GM12865 (cell line): Measurements from ENCODE around the gene ARHGEF19.
A peak's percentile ranks its signal among the peaks of the same experiment; 100 is the strongest.
"Not testable (repeated sequence)": the region's sequence is repeated elsewhere in the genome, so short reads cannot be mapped to it uniquely, and the experiment has no call there.

Experiments used
- DNase-seq: peaks from one replicate; pipeline ENCODE4 v3.0.0; 2010; ENCODE audit warnings: low read depth
- H3K4me3 ChIP-seq: 2 replicates; pipeline ENCODE4 v1.5.1; 2011; ENCODE audit warnings: mild to moderate bottlenecking, low read depth, low read length, control low read depth
- TF ChIP-seq, protein P1 (sequence below): IDR thresholded peaks from 2 replicates; pipeline ENCODE4 v1.5.1; 2011; ENCODE audit warnings: low read length, control low read depth, low read depth, inconsistent platforms; ENCODE audit not compliant: insufficient read depth; ENCODE audit errors: missing control alignments

Gene ARHGEF19

GRCh38 chr1:16173447-16174260 lies 38.8 kb downstream of the ARHGEF19 start:
- no peak overlapping the region for H3K4me3 ChIP-seq
- DNase-seq, result no peak

GRCh38 chr1:16172964-16173446 lies 39.4 kb downstream of the ARHGEF19 start:
- DNase-seq, result no peak
- H3K4me3 ChIP-seq, result no peak overlapping the region
- TF ChIP-seq, protein P1, sequence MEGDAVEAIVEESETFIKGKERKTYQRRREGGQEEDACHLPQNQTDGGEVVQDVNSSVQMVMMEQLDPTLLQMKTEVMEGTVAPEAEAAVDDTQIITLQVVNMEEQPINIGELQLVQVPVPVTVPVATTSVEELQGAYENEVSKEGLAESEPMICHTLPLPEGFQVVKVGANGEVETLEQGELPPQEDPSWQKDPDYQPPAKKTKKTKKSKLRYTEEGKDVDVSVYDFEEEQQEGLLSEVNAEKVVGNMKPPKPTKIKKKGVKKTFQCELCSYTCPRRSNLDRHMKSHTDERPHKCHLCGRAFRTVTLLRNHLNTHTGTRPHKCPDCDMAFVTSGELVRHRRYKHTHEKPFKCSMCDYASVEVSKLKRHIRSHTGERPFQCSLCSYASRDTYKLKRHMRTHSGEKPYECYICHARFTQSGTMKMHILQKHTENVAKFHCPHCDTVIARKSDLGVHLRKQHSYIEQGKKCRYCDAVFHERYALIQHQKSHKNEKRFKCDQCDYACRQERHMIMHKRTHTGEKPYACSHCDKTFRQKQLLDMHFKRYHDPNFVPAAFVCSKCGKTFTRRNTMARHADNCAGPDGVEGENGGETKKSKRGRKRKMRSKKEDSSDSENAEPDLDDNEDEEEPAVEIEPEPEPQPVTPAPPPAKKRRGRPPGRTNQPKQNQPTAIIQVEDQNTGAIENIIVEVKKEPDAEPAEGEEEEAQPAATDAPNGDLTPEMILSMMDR, result no peak

More at GRCh38 chr1:16173447-16174260, 38.8 kb downstream of the ARHGEF19 start:
- TF ChIP-seq, protein P1, result no peak

DNA sequence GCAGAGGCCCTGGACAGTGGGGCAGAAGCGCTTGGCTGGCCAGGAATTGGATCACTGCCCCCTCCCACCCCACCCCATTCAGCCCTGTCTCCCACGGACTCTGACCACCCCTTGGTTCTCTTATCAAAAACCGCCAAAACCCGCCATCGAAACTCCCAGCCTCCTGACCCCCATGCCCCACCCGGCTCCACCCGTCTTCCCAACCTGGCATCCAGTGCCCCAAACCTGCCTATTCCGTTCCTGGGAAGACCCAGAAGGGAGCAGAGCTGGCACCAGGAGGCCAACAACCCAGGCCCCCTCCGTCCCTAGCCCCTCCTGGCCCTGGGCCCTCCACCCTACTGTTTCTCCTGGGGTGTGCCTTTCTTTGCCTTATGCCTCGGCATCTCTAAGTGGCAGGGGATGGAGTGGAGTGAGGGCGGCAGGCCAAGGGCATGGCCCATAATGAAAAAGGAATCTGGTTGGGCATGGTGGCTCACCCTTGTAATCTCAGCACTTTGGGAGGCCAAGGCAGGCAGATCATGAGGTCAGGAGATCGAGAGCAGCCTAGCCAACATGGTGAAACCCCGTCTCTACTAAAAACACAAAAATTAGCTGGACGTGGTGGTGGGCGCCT lies 40.1 kb downstream of the ARHGEF19 start:
- no peak overlapping the region for H3K4me3 ChIP-seq
- no peak for DNase-seq
- TF ChIP-seq, protein P1, result no peak

DNA sequence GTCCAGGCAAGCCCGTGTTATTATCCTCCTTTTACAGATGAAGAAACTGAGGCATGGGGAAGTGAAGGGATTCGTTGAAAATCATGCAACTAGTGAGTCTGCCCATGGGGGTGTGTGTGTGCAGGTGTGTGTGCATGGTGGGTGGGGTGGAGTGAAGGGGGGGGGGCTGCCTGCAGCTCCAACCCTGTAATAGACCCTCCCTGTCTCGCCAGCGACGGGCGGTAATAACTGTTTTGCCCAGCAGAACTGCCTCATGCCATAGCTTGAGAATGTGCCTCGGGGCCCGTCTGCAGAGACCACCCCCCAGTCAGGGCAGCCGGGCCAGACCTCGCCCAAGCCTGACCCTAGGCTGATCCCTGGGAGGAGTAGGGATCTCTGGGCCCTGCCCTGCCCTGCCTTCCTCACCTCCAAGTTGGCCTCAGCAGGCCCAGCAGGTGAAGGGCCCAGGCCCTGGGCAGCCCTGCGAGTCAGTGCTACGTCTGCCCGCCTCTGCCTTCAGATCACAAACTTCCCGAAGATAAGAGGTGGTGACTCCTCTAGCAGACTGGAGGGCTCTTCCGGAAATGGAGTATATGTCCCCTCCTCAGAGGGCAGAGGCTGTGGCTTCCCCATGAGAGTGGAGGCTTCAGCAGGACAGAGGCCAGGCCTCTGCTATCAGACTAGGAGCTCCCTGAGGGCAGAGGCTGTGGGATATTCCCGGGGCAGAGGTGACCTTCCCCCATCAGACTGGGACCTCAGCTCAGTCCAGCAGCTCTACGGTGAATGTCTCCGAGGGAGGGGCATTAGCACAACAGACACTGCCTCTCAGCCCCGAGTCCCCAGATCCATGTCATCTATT lies 40.9 kb downstream of the ARHGEF19 start:
- no peak for DNase-seq
- no peak overlapping the region for H3K4me3 ChIP-seq
- TF ChIP-seq, protein P1, result no peak

- H3K4me3 ChIP-seq, result no peak overlapping the region
- TF ChIP-seq, protein P1, result no peak
- no peak for DNase-seq
These were observed 42.2 kb downstream of the ARHGEF19 start for GRCh38 chr1:16170283-16170673.

GRCh38 chr1:16168622-16169360 lies 43.7 kb downstream of the ARHGEF19 start:
- DNase-seq, result no peak
- no peak overlapping the region for H3K4me3 ChIP-seq
- TF ChIP-seq, protein P1, result no peak

DNA sequence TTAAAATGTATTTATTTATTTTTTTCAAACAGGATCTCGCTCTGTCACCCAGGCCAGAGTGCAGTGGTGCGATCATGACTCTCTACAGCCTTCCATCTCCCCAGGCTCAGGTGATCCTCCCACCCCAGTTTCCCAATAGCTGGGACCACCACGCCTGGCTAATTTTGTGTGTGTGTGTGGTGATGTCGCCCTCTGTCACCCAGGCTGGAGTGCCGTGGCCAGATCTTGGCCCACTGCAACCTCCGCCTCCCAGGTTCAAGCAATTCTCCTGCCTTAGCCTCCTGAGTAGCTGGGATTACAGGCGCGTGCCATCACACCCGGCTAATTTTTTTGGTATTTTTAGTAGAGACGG lies 44.3 kb downstream of the ARHGEF19 start:
- H3K4me3 ChIP-seq, result peak overlapping the region; percentile 61
- not testable (repeated sequence) for DNase-seq
